Activated T-cell treated with anti-CD3 and anti-CD28 coated beads for 24 hours (primary cell): ENCODE measurements around the gene UQCC5.

Source experiments
- DNase-seq: peaks from one replicate; pipeline ENCODE4 v3.0.0-alpha.2; 2020; ENCODE audit warnings: low read depth

Gene UQCC5

GRCh38 chr3:52570076-52570475 lies 33.7 kb downstream of the UQCC5 start:
- DNase-seq, result no peak

- no peak for DNase-seq
These were observed 35.8 kb downstream of the UQCC5 start for GRCh38 chr3:52572221-52572620.

- DNase-seq, result no peak
These were observed 37.9 kb downstream of the UQCC5 start for GRCh38 chr3:52574056-52574965.
